Umbilical cord (tissue), 2 donors: ENCODE measurements around the gene DENND1C. TPM values are rescaled to one million over a fixed set of nuclear protein-coding genes. Genes with fewer than 3 reads are reported as not detected.

ENCODE experiments used
- DNase-seq: peaks from one replicate; pipeline ENCODE4 v3.0.0-alpha.2; 2015; ENCODE audit warnings: low spot score
- total RNA-seq: library from RNA; depleted of rRNA; stranded (reverse); fragments of >200 nt; gene quantifications from one replicate; pipeline ENCODE4 v1.2.3, GENCODE V29; 2014; ENCODE audit warnings: low replicate concordance; ENCODE audit not compliant: insufficient read depth

The DENND1C gene
- total RNA-seq, result not detected

- no peak for DNase-seq
Measured at GRCh38 chr19:6481541-6482342, at the start of gene DENND1C. TSS of gene DENND1C (minus strand) at chr19:6481787. CDS start at chr19:6481695, 92 bp downstream.

GRCh38 chr19:6530386-6531162 lies 49.0 kb upstream of the DENND1C start, which contains the start of gene TNFSF9:
TSS of gene TNFSF9 (plus strand) at chr19:6531026. CDS start at chr19:6531037, 11 bp downstream.
- peak; percentile 85 for DNase-seq

- DNase-seq, result no peak
Measured at GRCh38 chr19:6529937-6530385, 48.4 kb upstream of the DENND1C start.

GRCh38 chr19:6529351-6529750 lies 47.8 kb upstream of the DENND1C start:
- no peak for DNase-seq

GRCh38 chr19:6528544-6529121 lies 47.0 kb upstream of the DENND1C start:
- DNase-seq, result peak; percentile 24

GRCh38 chr19:6527893-6528543 lies 46.4 kb upstream of the DENND1C start:
- no peak for DNase-seq

GRCh38 chr19:6524311-6524710 lies 42.7 kb upstream of the DENND1C start:
- no peak for DNase-seq

- DNase-seq, result no peak
Measured at GRCh38 chr19:6522712-6523111, 41.1 kb upstream of the DENND1C start.

GRCh38 chr19:6521718-6522646 lies 40.4 kb upstream of the DENND1C start:
- DNase-seq, result no peak

- DNase-seq, result peak; percentile 53
Measured at GRCh38 chr19:6519289-6519688, 37.7 kb upstream of the DENND1C start.

GRCh38 chr19:6518145-6518911 lies 36.7 kb upstream of the DENND1C start:
- DNase-seq, result no peak

GRCh38 chr19:6516659-6517291 lies 35.2 kb upstream of the DENND1C start:
- peak; percentile 90 for DNase-seq

- peak; percentile 94 for DNase-seq
Measured at GRCh38 chr19:6516018-6516658, 34.6 kb upstream of the DENND1C start.

GRCh38 chr19:6514926-6515544 lies 33.4 kb upstream of the DENND1C start:
- DNase-seq, result no peak

GRCh38 chr19:6514089-6514488 lies 32.5 kb upstream of the DENND1C start:
- DNase-seq, result no peak

- DNase-seq, result no peak
Measured at GRCh38 chr19:6510618-6511017, 29.0 kb upstream of the DENND1C start.

GRCh38 chr19:6509118-6509971 lies 27.8 kb upstream of the DENND1C start:
- no peak for DNase-seq
